GM21528 (cell line): ENCODE measurements around the gene SAE1.

Experiments used
- ATAC-seq: cut with Tn5 transposase; IDR thresholded peaks from one replicate; pipeline ENCODE4 v1.9.1; 2021; ENCODE audit warnings: mild to moderate bottlenecking, moderate library complexity; ENCODE audit not compliant: unreplicated experiment, low FRiP score

SAE1 gene

GRCh38 chr19:47105874-47106273 lies 24.8 kb upstream of the SAE1 start:
- ATAC-seq = no peak

- ATAC-seq = no peak
Measured at GRCh38 chr19:47106821-47107201, 23.8 kb upstream of the SAE1 start.

- ATAC-seq = no peak
Measured at GRCh38 chr19:47107202-47107952, 23.3 kb upstream of the SAE1 start.

GRCh38 chr19:47107953-47108746 lies 22.5 kb upstream of the SAE1 start:
- ATAC-seq = no peak

- ATAC-seq = no peak
Measured at GRCh38 chr19:47109177-47109540, 21.5 kb upstream of the SAE1 start.

GRCh38 chr19:47109541-47110375 lies 20.9 kb upstream of the SAE1 start:
- no peak for ATAC-seq

GRCh38 chr19:47110521-47111005 lies 20.1 kb upstream of the SAE1 start:
- no peak for ATAC-seq

GRCh38 chr19:47111006-47111621 lies 19.5 kb upstream of the SAE1 start:
- ATAC-seq = no peak

GRCh38 chr19:47111682-47112165 lies 18.9 kb upstream of the SAE1 start:
- ATAC-seq = no peak

- peak; percentile 34 for ATAC-seq
Measured at GRCh38 chr19:47112166-47112996, 18.3 kb upstream of the SAE1 start.

GRCh38 chr19:47112997-47113849 lies 17.4 kb upstream of the SAE1 start, which contains the start of gene ZC3H4:
TSS of gene ZC3H4 (minus strand) at chr19:47113776. CDS start at chr19:47112584, 1,192 bp downstream.
- peak; percentile 75 for ATAC-seq

- no peak for ATAC-seq
Measured at GRCh38 chr19:47113850-47114651, 16.6 kb upstream of the SAE1 start.

- no peak for ATAC-seq
Measured at GRCh38 chr19:47120470-47121067, 10.1 kb upstream of the SAE1 start.

- no peak for ATAC-seq
Measured at GRCh38 chr19:47122359-47123335, 8.0 kb upstream of the SAE1 start.

- no peak for ATAC-seq
Measured at GRCh38 chr19:47123406-47123805, 7.2 kb upstream of the SAE1 start.
